GM12874 (cell line): ENCODE data around the gene PAQR5.

Source experiments
- CTCF ChIP-seq: IDR thresholded peaks from 2 replicates; pipeline ENCODE4 v1.5.1; 2011; ENCODE audit warnings: low read depth, mild to moderate bottlenecking, control low read depth, low read length, moderate library complexity; ENCODE audit not compliant: insufficient read depth

The PAQR5 gene

GRCh38 chr15:69351884-69352283 is 53.2 kb downstream of the PAQR5 start:
- TF ChIP-seq CTCF: no peak

GRCh38 chr15:69357773-69358771 is 59.4 kb downstream of the PAQR5 start:
- TF ChIP-seq CTCF: no peak

- no peak for TF ChIP-seq CTCF
Measured at GRCh38 chr15:69358850-69359249, 60.1 kb downstream of the PAQR5 start.

GRCh38 chr15:69359722-69360121 is 61.0 kb downstream of the PAQR5 start:
- TF ChIP-seq CTCF: no peak

GRCh38 chr15:69360642-69361041 is 61.9 kb downstream of the PAQR5 start:
- TF ChIP-seq CTCF: no peak

GRCh38 chr15:69367236-69367635 is 68.5 kb downstream of the PAQR5 start:
- TF ChIP-seq CTCF: no peak

GRCh38 chr15:69369631-69370030 is 70.9 kb downstream of the PAQR5 start:
- no peak for TF ChIP-seq CTCF
